ENCODE data around the gene CDYL. TPM values are rescaled to one million over a fixed set of nuclear protein-coding genes. Genes with fewer than 3 reads are reported as not detected.

CDYL gene
- total RNA-seq, 3 donors from 2014 or later (not counting 1 experiment from before 2014, with no cell fraction given): 81.3 to 101 (median 83.8) TPM

GRCh38 chr6:4967301-4968030 is 191.3 kb downstream of the CDYL start:
- WGBS (ENCODE audit: insufficient coverage): 99% methylated on average over 4 of the region's 5 CpGs
- peaks cover 0 to 4% of the 10 kb centered on the region in 2 donors for H3K4me1 Mint-ChIP-seq
- H3K27ac Mint-ChIP-seq: no peak overlapping the region
- Histone ChIP-seq H3K4me3 (ENCODE audit: low read length) (no peak overlapping the region), H3K27me3 (ENCODE audit: control insufficient read depth, insufficient read depth, low read length) (no peaks in the 10 kb centered on the region), H3K4me1 (ENCODE audit: control insufficient read depth, insufficient read depth, low read length) (no peaks in the 10 kb centered on the region), H3K27ac (ENCODE audit: low read length) (no peak overlapping the region), H3K36me3 (ENCODE audit: control insufficient read depth, insufficient read depth, low read length) (no peaks in the 10 kb centered on the region), H3K9me3 (ENCODE audit: control insufficient read depth, insufficient read depth, low read length) (no peaks in the 10 kb centered on the region)
- no peak for ATAC-seq
- H3K4me3 Mint-ChIP-seq: no peak overlapping the region
- no peak for DNase-seq
- H3K9me3 Mint-ChIP-seq: no peaks in the 10 kb centered on the region
- intact Hi-C loops (cut with micrococcal nuclease): no loop called here
- peaks cover 0 to 7% of the 10 kb centered on the region in 2 donors for H3K27me3 Mint-ChIP-seq (ENCODE audit: low read depth in 2 of 2)
- no peaks in the 10 kb centered on the region for H3K36me3 Mint-ChIP-seq
- no peak for TF ChIP-seq CTCF (IDR thresholded peaks at IDR 0.05)

GRCh38 chr6:4969609-4970285 is 193.5 kb downstream of the CDYL start:
- Mint-ChIP-seq H3K27ac (no peak overlapping the region), H3K27me3 (ENCODE audit: low read depth in 2 of 2) (peaks cover 0 to 7% of the 10 kb centered on the region in 2 donors), H3K4me1 (peaks cover 0 to 4% of the 10 kb centered on the region in 2 donors), H3K36me3 (no peaks in the 10 kb centered on the region), H3K4me3 (no peak overlapping the region), H3K9me3 (no peaks in the 10 kb centered on the region)
- Histone ChIP-seq H3K36me3 (ENCODE audit: control insufficient read depth, insufficient read depth, low read length) (no peaks in the 10 kb centered on the region), H3K9me3 (ENCODE audit: control insufficient read depth, insufficient read depth, low read length) (no peaks in the 10 kb centered on the region), H3K27ac (ENCODE audit: low read length) (no peak overlapping the region), H3K4me1 (ENCODE audit: control insufficient read depth, insufficient read depth, low read length) (no peaks in the 10 kb centered on the region), H3K27me3 (ENCODE audit: control insufficient read depth, insufficient read depth, low read length) (no peaks in the 10 kb centered on the region), H3K4me3 (ENCODE audit: low read length) (no peak overlapping the region)
- 93% methylated on average over 7 of the region's 8 CpGs for WGBS (ENCODE audit: insufficient coverage)
- intact Hi-C loops (cut with micrococcal nuclease): no loop called here
- ATAC-seq (no peak), DNase-seq (no peak)
- no peak for TF ChIP-seq CTCF (IDR thresholded peaks at IDR 0.05)

GRCh38 chr6:4970739-4971395 is 194.7 kb downstream of the CDYL start:
- WGBS (ENCODE audit: insufficient coverage): 85% methylated on average over 8 of the region's 9 CpGs
- no peaks in the 10 kb centered on the region for H3K27me3 ChIP-seq (ENCODE audit: control insufficient read depth, insufficient read depth, low read length)
- no peaks in the 10 kb centered on the region for H3K9me3 ChIP-seq (ENCODE audit: control insufficient read depth, insufficient read depth, low read length)
- intact Hi-C loops (cut with micrococcal nuclease): no loop called here
- H3K36me3 Mint-ChIP-seq: no peaks in the 10 kb centered on the region
- H3K4me1 ChIP-seq (ENCODE audit: control insufficient read depth, insufficient read depth, low read length): no peaks in the 10 kb centered on the region
- H3K27me3 Mint-ChIP-seq (ENCODE audit: low read depth in 2 of 2): peaks cover 0 to 5% of the 10 kb centered on the region in 2 donors
- H3K4me1 Mint-ChIP-seq: no peaks in the 10 kb centered on the region
- no peak for ATAC-seq
- H3K9me3 Mint-ChIP-seq: no peaks in the 10 kb centered on the region
- no peak for DNase-seq
- no peak overlapping the region for H3K27ac ChIP-seq (ENCODE audit: low read length)
- TF ChIP-seq CTCF (IDR thresholded peaks at IDR 0.05): no peak
- H3K27ac Mint-ChIP-seq: no peak overlapping the region
- H3K4me3 ChIP-seq (ENCODE audit: low read length): no peak overlapping the region
- H3K36me3 ChIP-seq (ENCODE audit: control insufficient read depth, insufficient read depth, low read length): no peaks in the 10 kb centered on the region
- H3K4me3 Mint-ChIP-seq: no peak overlapping the region

All from natural killer cell (primary cell).